GM18507 (cell line): Measurements from ENCODE around the gene COG3.
"Not testable (repeated sequence)": the region's sequence is repeated elsewhere in the genome, so short reads cannot be mapped to it uniquely, and the experiment has no call there.

Experiments
- DNase-seq: peaks from one replicate; pipeline ENCODE4 v3.0.0; 2011; ENCODE audit warnings: low read depth; ENCODE audit not compliant: insufficient read length; ENCODE audit errors: extremely low spot score
- FAIRE-seq: peaks from 2 replicates; lab custom pipeline; 2011; peaks lifted over from hg19 to GRCh38; lab: Jason Lieb, UNC

COG3 gene, protein sequence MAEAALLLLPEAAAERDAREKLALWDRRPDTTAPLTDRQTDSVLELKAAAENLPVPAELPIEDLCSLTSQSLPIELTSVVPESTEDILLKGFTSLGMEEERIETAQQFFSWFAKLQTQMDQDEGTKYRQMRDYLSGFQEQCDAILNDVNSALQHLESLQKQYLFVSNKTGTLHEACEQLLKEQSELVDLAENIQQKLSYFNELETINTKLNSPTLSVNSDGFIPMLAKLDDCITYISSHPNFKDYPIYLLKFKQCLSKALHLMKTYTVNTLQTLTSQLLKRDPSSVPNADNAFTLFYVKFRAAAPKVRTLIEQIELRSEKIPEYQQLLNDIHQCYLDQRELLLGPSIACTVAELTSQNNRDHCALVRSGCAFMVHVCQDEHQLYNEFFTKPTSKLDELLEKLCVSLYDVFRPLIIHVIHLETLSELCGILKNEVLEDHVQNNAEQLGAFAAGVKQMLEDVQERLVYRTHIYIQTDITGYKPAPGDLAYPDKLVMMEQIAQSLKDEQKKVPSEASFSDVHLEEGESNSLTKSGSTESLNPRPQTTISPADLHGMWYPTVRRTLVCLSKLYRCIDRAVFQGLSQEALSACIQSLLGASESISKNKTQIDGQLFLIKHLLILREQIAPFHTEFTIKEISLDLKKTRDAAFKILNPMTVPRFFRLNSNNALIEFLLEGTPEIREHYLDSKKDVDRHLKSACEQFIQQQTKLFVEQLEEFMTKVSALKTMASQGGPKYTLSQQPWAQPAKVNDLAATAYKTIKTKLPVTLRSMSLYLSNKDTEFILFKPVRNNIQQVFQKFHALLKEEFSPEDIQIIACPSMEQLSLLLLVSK

GRCh38 chr13:45464687-45465453 is at the start of gene COG3:
COG3 (plus strand) TSS chr13:45464939; CDS start chr13:45465037, 98 bp downstream.
- peak; percentile 90 for DNase-seq
- peak; percentile 98 for FAIRE-seq

GRCh38 chr13:45415112-45415511 is 49.6 kb upstream of the COG3 start:
- DNase-seq (no peak), FAIRE-seq (no peak)

GRCh38 chr13:45416516-45417128 is 48.1 kb upstream of the COG3 start:
- DNase-seq, result no peak
- no peak for FAIRE-seq

DNA sequence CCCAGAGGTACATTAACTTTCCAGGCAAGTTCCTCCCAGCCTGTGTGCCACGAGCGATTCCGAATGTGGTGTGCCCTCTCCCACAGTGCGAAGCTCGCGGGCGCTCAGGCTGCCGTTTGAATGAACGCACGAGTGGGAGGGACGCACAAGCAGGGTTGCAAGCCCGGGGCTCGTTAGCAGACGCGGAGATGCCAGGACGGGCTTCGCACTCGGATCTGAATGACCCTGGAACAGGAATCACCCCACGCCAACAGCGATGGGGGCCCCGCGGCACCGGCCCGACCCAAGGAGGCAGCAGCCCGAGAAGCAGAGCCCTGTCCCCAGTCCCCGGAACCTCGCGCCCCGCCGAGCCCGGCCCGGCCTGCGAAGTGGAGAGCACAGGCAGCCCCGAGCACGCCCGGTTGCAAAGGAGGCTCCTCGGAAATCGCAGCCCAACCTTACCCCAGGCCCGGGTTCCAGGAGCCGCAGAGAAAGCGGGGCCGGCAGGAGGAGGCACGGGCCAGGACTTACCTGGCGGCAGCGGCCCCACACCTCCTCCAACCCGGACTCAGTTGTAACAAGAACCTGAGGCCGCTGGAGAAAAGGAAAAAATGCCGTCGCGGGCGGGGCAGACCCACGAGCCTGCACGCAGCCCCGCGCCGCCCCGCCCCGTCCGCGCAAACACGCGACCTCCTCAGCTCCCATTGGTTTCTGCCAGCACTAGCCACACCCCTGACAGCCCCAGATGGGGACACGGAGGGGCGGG is 46.8 kb upstream of the COG3 start, which contains the start of gene SLC25A30:
Gene SLC25A30 (minus strand): TSS at position 584 of the 745 bp plus-strand sequence. CDS start 6,948 bp downstream, outside the sequence.
- FAIRE-seq (peak; percentile 90), DNase-seq (peak; percentile 72)

DNA sequence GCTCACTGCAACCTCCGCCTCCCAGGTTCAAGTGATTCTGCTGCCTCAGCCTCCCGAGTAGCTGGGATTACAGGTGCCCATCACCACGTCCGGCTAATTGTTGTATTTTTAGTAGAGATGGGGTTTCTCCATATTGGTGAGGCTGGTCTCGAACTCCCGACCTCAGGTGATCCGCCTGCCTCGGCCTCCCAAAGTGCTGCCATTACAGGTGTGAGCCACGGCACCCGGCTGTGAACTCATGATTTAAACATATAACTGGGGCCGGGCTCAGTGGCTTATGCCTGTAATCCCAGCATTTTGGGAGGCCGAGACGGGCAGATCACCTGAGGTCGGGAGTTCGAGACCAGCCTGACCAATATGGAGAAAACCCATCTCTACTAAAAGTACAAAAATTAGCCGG is 45.4 kb upstream of the COG3 start:
- not testable (repeated sequence) for FAIRE-seq, DNase-seq

DNA sequence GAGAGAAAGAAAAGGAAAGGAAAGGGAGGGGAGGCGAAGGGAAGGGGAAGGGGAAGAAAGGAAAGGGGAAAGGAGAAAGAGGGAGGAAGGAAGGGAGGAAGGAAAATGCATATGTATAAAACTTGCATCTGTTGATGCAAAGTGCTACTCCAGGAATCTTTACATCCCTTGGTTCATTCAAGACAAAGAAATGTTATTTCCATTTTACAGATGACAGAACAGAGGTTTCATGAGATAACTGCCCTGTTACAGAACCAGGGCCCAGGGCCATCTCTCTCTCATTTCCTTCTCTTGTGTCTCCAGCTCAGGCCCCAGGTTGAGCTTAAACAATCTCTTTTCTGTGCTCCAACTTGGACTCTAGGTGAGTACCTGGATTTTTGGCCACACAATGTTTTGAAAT is 44.8 kb upstream of the COG3 start:
- FAIRE-seq (no peak), DNase-seq (no peak)

GRCh38 chr13:45422731-45423292 is 41.9 kb upstream of the COG3 start:
- FAIRE-seq, result no peak
- DNase-seq, result no peak

- not testable (repeated sequence) for DNase-seq, FAIRE-seq
Observed at GRCh38 chr13:45426056-45426841, 38.5 kb upstream of the COG3 start.

GRCh38 chr13:45432737-45433380 is 31.9 kb upstream of the COG3 start:
- FAIRE-seq (no peak), DNase-seq (no peak)

GRCh38 chr13:45433381-45433790 is 31.4 kb upstream of the COG3 start:
- DNase-seq, result no peak
- FAIRE-seq, result no peak

- no peak for DNase-seq
- FAIRE-seq, result no peak
Observed at GRCh38 chr13:45434556-45435371, 30.0 kb upstream of the COG3 start.

GRCh38 chr13:45436332-45436731 is 28.4 kb upstream of the COG3 start:
- DNase-seq, result no peak
- FAIRE-seq, result no peak

GRCh38 chr13:45436953-45437352 is 27.8 kb upstream of the COG3 start:
- FAIRE-seq, result no peak
- no peak for DNase-seq

GRCh38 chr13:45437947-45438346 is 26.8 kb upstream of the COG3 start:
- FAIRE-seq (no peak), DNase-seq (no peak)

DNA sequence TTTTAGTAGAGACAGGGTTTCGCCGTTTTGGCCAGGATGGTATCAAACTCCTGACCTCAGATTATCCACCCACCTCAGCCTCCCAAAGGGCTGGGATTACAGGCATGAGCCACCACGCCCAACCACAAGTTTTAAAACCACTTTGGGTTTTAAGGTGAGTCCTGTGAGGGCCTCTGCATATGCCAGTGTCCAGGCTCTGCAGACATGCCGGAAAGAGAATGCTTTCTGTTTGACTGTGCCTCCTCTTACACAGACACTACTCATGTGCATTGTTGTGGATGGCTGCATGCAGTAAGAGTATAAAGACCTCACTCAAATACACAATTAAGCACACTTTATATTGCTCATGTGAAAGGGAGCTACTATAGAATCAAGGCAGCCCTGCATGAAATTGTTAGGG is 25.7 kb upstream of the COG3 start:
- no peak for DNase-seq
- no peak for FAIRE-seq

DNA sequence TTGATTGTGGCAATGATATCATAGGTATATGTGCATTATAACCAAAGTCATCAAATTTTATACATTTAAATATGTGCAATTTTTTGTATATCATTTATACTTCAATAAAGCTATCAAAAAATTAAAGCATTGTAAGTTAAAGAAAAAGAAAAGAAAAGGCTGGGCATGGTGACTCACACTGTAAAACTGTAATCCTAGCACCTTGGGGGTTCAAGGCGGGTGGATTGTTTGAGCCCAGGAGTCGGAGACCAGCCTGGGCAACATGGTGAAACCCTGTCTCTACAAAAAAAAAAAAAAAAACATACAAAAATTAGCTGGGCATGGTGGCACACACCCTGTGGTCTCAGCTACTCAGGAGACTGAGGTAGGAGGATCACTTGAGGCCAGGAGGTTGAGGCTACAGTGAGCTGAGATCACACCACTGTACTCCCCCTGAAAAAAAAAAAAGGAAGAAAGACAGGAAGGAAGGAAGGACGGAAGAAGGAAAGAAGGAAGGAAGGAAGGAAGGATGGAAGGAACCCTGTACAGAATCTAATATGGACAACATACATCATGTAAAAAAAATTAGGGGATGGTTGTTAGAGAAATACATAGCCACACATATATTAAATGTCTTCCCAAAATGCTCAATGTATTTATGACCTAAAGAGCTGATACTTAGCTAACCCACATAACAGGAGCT is 24.8 kb upstream of the COG3 start:
- DNase-seq (no peak), FAIRE-seq (no peak)
